GM12891 (cell line): ENCODE measurements around the gene MBD5.

Experiments
- POLR2A ChIP-seq: IDR thresholded peaks from 2 replicates; pipeline ENCODE4 v1.6.1; 2011; ENCODE audit warnings: low read depth, low read length, control low read depth
- POLR2AphosphoS5 ChIP-seq: IDR thresholded peaks from 2 replicates; pipeline ENCODE4 v1.6.1; 2011; ENCODE audit warnings: low read depth, low read length, control low read depth
- TAF1 ChIP-seq: IDR thresholded peaks from 2 replicates; pipeline ENCODE4 v1.6.1; 2011; ENCODE audit warnings: low read depth, low read length, control low read depth

GRCh38 chr2:148560496-148560895 lies 539.6 kb downstream of the MBD5 start:
- no peak for TF ChIP-seq TAF1
- TF ChIP-seq POLR2AphosphoS5: no peak
- TF ChIP-seq POLR2A: no peak
